Measurements from ENCODE around the gene CASP6.

DNA sequence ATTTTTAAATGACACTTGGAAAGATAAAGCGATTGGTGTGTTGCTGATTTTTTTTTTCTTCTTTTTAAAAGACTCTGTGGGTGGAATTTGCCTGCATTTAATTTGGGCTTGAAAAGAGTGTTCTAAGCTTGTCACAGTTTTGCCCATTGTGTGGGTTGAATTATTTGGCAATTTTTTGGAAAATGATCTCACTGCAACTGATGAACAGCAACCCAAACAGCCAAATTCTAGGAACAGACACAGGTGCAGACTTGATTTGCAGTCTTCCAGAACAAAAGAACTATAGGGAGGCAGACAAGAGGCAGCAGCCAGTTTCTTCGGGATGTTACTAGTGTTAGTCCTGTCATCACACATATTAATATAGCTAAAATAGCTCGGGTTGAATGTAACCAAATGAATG is 40.5 kb downstream of the CASP6 start:
- TF ChIP-seq POLR2A (IDR thresholded peaks at IDR 0.05; ENCODE audit: low read length) (no peak), GATA1 (IDR thresholded peaks at IDR 0.05; ENCODE audit: low read depth, low read length) (no peak)

Measured in erythroblast (primary cell).